Activated naive CD8-positive, alpha-beta T cell treated with anti-CD3 and anti-CD28 coated beads, Interleukin-2, amount 50 U/mL, for 24 hours (primary cell): ENCODE results near the gene LDLRAD3.

Experiments
- ATAC-seq: fragments of 150-1000 bp; cut with Tn5 transposase; one replicate; pipeline ENCODE4 v1.10.0; 2021
- DNase-seq: peaks from one replicate; pipeline ENCODE4 v3.0.0; 2021
- H3K27ac Mint-ChIP-seq: one replicate; pipeline ENCODE4 v1.8.0; 2021; ENCODE audit warnings: mild to moderate bottlenecking, mixed read lengths
- H3K27me3 Mint-ChIP-seq: one replicate; pipeline ENCODE4 v1.8.0; 2021; ENCODE audit warnings: mixed read lengths
- H3K36me3 Mint-ChIP-seq: one replicate; pipeline ENCODE4 v1.8.0; 2021; ENCODE audit warnings: low read depth, mixed read lengths
- H3K4me1 Mint-ChIP-seq: one replicate; pipeline ENCODE4 v1.8.0; 2021; ENCODE audit warnings: mixed read lengths
- H3K4me3 Mint-ChIP-seq: one replicate; pipeline ENCODE4 v1.8.0; 2021; ENCODE audit warnings: mild to moderate bottlenecking, moderate library complexity, mixed read lengths
- H3K9me3 Mint-ChIP-seq: one replicate; pipeline ENCODE4 v1.8.0; 2021; ENCODE audit warnings: mixed read lengths

The LDLRAD3 gene

DNA sequence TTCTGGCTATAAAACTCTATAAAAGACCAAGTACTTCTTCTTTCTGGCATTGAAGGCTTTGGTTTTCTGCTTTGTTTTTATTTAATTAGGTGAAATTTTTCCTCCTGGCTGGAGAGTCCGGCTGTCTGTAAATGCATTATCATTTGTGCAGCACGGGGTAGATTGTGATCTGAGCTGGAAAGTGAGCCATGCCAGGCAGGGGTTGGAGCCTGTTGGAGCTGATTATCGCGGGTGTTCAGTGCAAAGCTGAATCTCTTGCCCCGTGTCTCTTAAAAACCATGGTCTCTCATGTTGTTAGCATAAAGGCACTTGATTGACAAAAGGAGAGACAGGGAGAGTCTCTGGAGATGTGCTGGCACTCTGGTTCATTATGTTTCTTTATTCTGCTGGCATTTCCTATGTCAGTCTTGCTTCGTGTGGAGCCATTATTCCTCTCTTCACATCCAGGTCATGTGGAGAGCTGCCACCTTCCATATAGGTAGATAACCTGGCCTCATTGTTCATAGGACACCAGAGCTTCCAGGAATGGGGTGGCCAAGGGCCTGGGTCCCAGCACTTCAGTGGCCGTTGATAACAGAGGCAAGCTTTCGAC is 75.2 kb downstream of the LDLRAD3 start:
- Mint-ChIP-seq H3K4me1 (no peaks in the 10 kb centered on the region), H3K27me3 (no peaks in the 10 kb centered on the region), H3K9me3 (no peaks in the 10 kb centered on the region)

DNA sequence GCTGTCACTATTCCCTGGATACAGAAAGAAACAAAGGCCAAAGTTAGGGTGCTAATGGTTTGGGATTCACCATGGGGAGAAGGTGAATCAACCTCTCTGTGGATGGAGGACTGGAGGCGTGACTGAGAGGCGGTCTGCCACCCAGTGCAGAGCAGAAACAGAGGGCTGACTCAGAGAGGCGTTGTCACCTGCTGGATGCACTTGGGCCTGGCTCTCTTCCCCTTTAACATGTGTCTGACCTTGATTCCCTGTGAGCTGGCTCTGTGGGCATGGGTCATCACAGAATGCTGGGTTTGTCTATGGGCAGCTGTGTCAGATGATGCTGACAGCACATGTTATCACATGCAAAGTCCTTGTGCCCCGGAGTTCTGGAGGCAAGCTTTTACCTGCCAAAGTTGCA is 75.9 kb downstream of the LDLRAD3 start:
- no peaks in the 10 kb centered on the region for H3K4me1 Mint-ChIP-seq
- no peak for DNase-seq
- no peak overlapping the region for H3K27ac Mint-ChIP-seq
- no peaks in the 10 kb centered on the region for H3K36me3 Mint-ChIP-seq
- no peaks in the 10 kb centered on the region for H3K27me3 Mint-ChIP-seq
- ATAC-seq, result no peak
- H3K4me3 Mint-ChIP-seq, result no peak overlapping the region
- no peaks in the 10 kb centered on the region for H3K9me3 Mint-ChIP-seq

More for the DNA sequence above, 75.2 kb downstream of the LDLRAD3 start:
- Mint-ChIP-seq H3K4me3 (no peak overlapping the region), H3K36me3 (no peaks in the 10 kb centered on the region), H3K27ac (no peak overlapping the region)
- DNase-seq, result no peak
- no peak for ATAC-seq

DNA sequence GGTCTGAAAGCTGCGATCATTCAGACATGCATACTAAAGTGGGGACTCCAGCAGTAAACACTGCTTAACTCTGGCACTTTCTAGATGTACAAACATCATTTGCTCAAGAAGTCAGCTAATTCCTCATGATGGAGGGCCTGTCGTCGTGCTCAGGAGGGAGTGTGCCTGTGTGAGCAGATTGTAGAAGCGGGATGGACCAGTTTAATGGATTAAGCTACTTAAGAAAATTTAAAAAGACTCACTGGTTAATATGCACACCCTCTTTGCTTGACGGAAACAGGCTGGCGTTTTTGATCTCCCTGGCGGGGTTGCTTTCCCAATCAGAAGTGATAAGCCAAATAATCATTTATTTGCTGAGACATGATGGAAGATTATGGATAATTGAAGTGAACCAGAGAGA is 79.0 kb downstream of the LDLRAD3 start:
- no peaks in the 10 kb centered on the region for H3K36me3 Mint-ChIP-seq
- no peaks in the 10 kb centered on the region for H3K27me3 Mint-ChIP-seq
- no peak for DNase-seq
- no peaks in the 10 kb centered on the region for H3K9me3 Mint-ChIP-seq
- no peak overlapping the region for H3K4me3 Mint-ChIP-seq
- ATAC-seq, result no peak
- no peaks in the 10 kb centered on the region for H3K4me1 Mint-ChIP-seq
- no peak overlapping the region for H3K27ac Mint-ChIP-seq

DNA sequence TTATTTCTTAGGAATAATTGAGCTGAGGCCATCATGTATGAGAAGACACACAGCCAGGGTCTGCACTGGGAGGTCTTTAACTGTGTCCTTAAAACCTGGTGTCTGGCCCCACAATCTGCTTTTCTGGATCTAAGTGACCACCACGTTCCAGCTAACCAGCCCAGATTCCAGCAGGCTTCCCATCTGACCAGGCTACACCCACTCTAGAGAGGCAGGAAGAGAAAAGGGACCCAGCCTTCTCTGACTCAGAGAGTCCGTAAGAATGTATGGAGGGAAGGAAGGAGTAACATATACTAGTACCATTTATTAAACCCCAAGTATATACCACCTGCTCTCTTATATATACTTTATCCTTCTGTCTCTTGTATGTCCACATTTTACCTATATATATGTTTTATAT is 80.1 kb downstream of the LDLRAD3 start:
- Mint-ChIP-seq H3K9me3 (no peaks in the 10 kb centered on the region), H3K27ac (no peak overlapping the region), H3K27me3 (no peaks in the 10 kb centered on the region), H3K36me3 (no peaks in the 10 kb centered on the region), H3K4me3 (no peak overlapping the region), H3K4me1 (no peaks in the 10 kb centered on the region)
- no peak for ATAC-seq
- DNase-seq, result no peak

DNA sequence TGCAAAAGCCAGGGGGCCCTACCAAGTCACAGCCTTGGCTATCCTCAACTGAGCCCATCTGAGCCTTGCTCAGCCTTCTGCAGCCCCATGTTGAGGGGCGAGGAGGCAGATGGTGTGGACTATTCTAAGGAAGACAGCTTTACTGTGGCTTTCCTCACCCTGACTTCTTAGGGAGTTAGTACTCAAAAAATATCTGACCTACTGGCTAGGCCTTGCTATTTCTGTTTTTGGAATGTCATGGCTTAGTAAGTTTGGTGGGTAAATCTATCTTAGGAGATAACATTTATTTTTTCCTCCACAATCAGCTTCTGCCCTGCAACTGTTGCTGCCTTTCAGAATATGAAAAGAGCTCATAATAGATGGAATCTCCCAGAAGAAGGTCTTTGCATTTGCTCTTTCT is 80.9 kb downstream of the LDLRAD3 start:
- Mint-ChIP-seq H3K27me3 (no peaks in the 10 kb centered on the region), H3K4me3 (no peak overlapping the region), H3K4me1 (no peaks in the 10 kb centered on the region), H3K27ac (no peak overlapping the region), H3K9me3 (no peaks in the 10 kb centered on the region), H3K36me3 (no peaks in the 10 kb centered on the region)
- DNase-seq, result no peak
- ATAC-seq, result no peak

DNA sequence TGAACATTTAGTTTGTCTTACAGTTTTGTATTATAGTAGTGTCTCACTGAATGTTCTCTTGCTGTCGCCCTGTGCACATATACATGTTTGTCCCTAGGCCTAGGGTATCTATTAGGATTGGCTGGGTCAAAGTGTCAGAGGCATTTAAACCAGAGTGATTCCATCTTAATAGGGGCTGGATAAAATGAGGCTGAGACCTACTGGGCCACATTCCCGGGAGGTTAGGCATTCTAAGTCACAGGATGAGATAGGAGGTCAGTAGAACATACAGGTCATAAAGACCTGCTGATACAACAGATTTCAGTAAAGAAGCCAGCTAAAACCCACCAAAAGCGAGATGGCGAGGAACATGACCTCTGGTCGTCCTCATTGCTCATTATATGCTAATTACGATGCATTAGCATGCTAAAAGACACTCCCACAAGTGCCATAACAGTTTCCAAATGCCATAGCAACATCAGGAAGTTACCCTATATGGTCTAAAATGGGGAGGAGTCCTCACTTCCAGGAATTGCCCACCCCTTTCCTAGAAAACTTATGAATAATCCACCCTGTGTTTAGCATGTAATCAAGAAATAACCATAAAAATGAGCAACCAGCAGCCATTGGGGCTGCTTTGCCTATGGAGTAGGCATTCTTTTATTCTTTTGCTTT is 82.6 kb downstream of the LDLRAD3 start:
- Mint-ChIP-seq H3K9me3 (no peaks in the 10 kb centered on the region), H3K27me3 (no peaks in the 10 kb centered on the region), H3K27ac (no peak overlapping the region), H3K36me3 (no peaks in the 10 kb centered on the region), H3K4me1 (no peaks in the 10 kb centered on the region), H3K4me3 (no peak overlapping the region)
- ATAC-seq (no peak), DNase-seq (no peak)

DNA sequence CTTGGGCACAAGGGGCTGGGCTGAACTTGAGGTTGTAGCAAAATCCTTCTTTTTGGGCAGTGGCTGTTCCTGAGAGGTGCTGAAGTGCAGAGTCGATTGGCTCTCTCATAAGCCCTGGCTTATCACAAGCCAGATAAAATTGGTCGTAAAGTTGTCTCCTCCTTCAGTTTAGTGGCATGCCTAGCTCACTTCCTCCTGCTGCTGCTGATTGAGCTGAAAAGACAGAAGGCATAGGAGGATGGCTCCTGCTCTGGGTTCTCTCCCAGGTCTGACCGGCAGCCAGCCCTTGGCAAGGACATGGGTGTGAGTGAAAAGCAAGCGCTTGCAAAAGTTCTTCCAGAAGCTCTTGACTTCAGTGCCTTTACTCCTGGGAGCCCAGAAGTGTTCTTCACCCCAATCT is 83.9 kb downstream of the LDLRAD3 start:
- Mint-ChIP-seq H3K9me3 (no peaks in the 10 kb centered on the region), H3K4me1 (no peaks in the 10 kb centered on the region), H3K27me3 (no peaks in the 10 kb centered on the region), H3K36me3 (no peaks in the 10 kb centered on the region), H3K4me3 (no peak overlapping the region), H3K27ac (no peak overlapping the region)
- ATAC-seq (no peak), DNase-seq (no peak)

DNA sequence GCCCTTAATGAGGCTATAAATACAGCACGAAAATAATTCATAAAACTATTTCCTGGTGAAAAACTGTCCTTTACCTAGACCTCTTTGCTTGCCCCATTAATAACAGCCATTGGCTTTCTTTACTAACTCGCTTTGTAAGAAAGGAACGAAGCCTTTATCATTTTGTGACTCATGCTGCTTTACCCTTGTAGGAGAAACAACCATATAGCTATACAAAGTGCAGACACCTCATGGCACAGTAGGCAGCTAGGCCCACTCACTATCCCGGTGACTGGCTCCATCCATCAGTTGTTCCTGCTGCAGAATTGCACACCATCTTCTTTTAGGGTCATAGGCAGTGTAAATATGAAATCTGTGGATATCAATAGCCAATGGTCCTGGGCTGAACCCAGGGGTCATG is 85.8 kb downstream of the LDLRAD3 start:
- no peak for DNase-seq
- Mint-ChIP-seq H3K9me3 (no peaks in the 10 kb centered on the region), H3K4me1 (no peaks in the 10 kb centered on the region), H3K27me3 (no peaks in the 10 kb centered on the region), H3K27ac (no peak overlapping the region), H3K4me3 (no peak overlapping the region), H3K36me3 (no peaks in the 10 kb centered on the region)
- no peak for ATAC-seq

DNA sequence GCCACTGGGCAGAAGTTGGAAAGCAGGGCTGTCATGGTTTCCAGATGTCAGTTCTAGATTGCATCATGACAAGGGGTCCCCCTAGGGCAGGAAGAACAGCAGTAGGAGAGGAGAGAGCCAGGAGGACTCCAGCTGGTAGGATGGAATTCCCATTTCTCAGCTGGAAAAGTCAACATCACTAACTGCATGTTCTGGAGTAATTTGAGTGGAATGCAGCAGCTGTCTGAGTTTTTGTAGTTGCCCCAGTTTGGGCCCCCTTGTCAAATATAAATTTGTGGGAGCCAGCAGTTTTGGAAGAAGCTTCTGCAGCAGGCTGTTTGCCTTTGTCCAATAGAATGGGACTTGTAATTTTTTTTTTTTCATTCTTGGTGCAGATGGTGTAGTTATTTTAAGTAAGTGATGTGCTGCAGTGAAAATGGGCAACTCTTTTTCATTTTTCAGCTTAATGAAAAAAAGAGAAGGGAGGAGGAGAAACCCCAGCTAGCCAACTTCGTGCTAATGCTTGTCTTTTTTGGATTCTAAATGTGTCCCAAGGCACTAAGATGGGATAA is 86.9 kb downstream of the LDLRAD3 start:
- H3K27me3 Mint-ChIP-seq, result no peaks in the 10 kb centered on the region
- DNase-seq, result no peak
- H3K27ac Mint-ChIP-seq, result no peak overlapping the region

DNA sequence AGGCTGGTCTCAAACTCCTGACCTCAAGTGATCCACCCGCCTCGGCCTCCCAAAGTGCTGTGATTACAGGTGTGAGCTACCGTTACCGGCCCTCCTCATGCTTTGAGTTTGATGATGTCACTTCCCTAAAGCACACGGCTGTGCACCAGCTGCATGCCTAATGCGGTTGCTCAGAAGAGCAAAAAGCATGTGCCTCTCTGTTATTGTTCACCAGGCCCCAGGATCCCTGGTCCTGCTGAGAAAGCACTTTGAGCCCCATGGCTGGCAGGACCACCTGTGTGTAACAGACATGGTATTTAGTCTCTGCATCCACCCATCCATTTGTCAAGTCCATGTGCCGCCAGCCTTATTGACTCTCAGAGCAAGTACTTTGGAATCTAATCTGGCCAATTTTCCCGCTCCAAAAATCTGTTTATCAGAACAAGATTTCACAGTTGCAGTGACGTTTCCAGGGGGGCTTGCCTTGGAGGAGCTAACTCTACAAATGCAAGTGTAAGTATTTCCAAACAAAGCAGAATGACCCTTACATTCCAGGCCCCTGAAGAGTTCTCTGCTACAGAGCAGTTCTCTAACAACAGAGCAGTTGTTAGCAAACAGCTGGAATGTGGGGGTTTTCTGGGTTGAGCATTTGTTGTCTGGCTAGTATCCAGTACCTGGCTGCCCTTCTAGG is 89.4 kb downstream of the LDLRAD3 start:
- no peak overlapping the region for H3K27ac Mint-ChIP-seq
- ATAC-seq (no peak), DNase-seq (no peak)
- no peaks in the 10 kb centered on the region for H3K27me3 Mint-ChIP-seq
- no peak overlapping the region for H3K4me3 Mint-ChIP-seq
- H3K4me1 Mint-ChIP-seq, result no peaks in the 10 kb centered on the region
- no peaks in the 10 kb centered on the region for H3K36me3 Mint-ChIP-seq
- H3K9me3 Mint-ChIP-seq, result no peaks in the 10 kb centered on the region

More for the DNA sequence above, 86.9 kb downstream of the LDLRAD3 start:
- H3K4me3 Mint-ChIP-seq, result no peak overlapping the region
- no peaks in the 10 kb centered on the region for H3K4me1 Mint-ChIP-seq
- ATAC-seq, result no peak
- no peaks in the 10 kb centered on the region for H3K36me3 Mint-ChIP-seq
- H3K9me3 Mint-ChIP-seq, result no peaks in the 10 kb centered on the region

DNA sequence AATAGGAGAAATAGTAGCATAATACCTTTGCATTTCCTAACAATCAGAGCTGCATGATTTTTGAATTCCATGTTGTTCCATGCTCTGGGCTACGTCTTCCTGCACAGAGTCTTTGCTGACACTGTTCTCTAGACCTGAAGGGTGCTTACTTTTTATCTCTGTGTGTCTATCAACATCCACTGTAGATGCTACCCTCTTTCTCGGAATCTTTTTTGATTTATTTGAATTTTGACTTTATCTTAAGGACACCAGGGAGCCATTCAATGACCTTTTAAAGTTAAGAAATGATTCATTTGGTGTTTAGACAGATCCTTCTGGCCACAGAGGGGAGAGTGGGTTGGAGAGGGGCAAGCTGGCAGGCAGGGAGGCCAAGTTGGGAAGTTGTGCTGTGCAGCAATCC is 90.1 kb downstream of the LDLRAD3 start:
- Mint-ChIP-seq H3K4me3 (no peak overlapping the region), H3K36me3 (no peaks in the 10 kb centered on the region), H3K4me1 (no peaks in the 10 kb centered on the region), H3K9me3 (no peaks in the 10 kb centered on the region), H3K27me3 (no peaks in the 10 kb centered on the region), H3K27ac (no peak overlapping the region)
- DNase-seq (no peak), ATAC-seq (no peak)

DNA sequence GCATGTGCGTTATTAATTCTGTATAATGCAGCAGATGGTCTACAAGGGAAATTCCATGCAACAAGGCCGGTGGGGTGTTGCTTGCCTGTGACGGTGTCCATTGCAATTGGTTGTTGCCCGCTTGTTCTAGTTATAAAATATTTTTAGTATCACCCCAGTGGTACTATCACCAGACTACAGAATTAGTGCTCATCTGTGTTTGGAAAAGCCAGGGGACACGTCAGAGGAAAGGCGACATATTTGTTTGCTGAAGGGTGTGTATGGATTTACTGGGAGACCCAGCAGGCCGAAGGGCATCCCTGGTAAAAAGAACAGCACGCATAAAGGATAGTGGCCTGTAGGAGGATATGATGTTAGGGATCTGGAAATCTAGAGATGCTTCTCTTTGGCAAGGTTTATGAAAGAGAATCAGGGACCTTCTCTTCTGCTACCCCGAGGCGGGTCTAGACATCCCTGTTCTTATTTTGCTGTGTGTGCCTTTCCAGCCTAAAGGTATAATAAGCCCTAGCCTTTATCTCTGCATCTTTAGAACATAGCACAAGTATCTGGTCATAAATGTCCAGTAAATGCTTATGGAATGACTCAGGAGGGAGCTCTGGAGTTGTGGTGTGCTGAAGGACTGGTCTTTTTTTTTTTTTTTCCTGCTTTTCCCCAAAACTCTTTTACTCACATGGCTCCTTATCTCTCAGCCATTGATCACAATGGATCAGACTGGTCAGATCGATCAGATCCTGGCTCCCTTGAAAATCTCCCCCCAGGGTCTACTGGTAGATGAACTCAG is 90.9 kb downstream of the LDLRAD3 start:
- Mint-ChIP-seq H3K27ac (no peak overlapping the region), H3K27me3 (no peaks in the 10 kb centered on the region), H3K36me3 (no peaks in the 10 kb centered on the region), H3K4me1 (no peaks in the 10 kb centered on the region), H3K4me3 (no peak overlapping the region), H3K9me3 (no peaks in the 10 kb centered on the region)
- ATAC-seq (no peak), DNase-seq (no peak)

DNA sequence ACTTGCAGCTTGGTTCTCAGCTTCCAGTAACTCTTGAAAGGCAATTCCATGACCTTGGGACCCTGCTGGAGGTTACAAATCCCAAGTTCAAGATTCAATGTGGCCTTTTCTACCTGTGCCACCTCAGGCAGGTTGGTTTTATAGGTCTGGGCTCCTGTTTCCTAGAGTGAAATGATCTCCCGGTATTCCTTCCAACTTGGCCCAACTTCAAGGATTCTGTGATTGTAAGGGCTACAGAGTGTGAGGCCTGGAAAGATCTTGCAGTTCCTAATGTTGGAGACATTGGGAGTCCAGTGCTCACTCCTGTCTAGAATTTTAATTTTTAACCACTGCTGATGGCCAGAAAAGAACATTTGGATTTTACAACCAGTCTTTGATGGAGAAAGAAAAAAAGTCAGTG is 91.6 kb downstream of the LDLRAD3 start:
- Mint-ChIP-seq H3K27ac (no peak overlapping the region), H3K36me3 (no peaks in the 10 kb centered on the region), H3K9me3 (no peaks in the 10 kb centered on the region), H3K4me3 (no peak overlapping the region), H3K27me3 (no peaks in the 10 kb centered on the region), H3K4me1 (no peaks in the 10 kb centered on the region)
- ATAC-seq, result no peak
- DNase-seq, result no peak

DNA sequence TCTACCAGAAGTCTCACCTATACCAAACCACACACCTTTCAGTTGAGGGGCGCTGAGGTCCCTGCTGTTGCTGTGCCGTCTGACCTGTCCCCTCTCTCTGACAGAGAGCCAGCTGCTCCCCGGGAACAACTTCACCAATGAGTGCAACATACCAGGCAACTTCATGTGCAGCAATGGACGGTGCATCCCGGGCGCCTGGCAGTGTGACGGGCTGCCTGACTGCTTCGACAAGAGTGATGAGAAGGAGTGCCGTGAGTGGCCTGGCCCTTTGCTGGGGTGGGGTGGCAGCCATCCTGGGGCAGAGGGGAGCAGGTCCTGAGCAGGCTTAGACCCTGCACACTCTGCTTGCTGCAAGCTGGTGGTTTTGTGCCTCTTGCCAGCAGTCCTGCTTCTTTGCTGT is 92.1 kb downstream of the LDLRAD3 start:
- ATAC-seq (no peak), DNase-seq (no peak)
- no peaks in the 10 kb centered on the region for H3K27me3 Mint-ChIP-seq
- no peak overlapping the region for H3K4me3 Mint-ChIP-seq
- no peaks in the 10 kb centered on the region for H3K36me3 Mint-ChIP-seq
- no peaks in the 10 kb centered on the region for H3K9me3 Mint-ChIP-seq
- H3K4me1 Mint-ChIP-seq, result no peaks in the 10 kb centered on the region
- no peak overlapping the region for H3K27ac Mint-ChIP-seq

DNA sequence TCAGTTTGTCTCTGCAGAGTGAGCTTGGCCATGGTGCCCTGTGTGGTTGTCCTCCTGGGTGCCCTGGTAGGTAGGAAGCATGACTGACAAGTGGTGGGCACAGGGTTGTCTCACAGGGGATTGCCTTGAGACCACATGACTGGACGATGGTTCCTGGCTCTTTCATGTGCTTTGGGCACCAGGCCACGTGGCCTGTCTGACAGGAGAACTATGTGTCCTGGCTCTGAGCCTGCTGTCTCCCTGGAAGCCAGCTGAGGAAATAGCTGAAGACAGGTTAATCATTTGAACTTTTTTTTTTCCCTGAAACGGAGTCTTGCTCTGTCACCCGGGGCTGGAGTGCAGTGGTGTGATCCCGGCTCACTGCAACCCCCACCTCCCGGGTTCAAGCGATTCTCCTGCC is 93.2 kb downstream of the LDLRAD3 start:
- H3K36me3 Mint-ChIP-seq, result no peaks in the 10 kb centered on the region
- H3K27me3 Mint-ChIP-seq, result no peaks in the 10 kb centered on the region
- no peaks in the 10 kb centered on the region for H3K9me3 Mint-ChIP-seq
- DNase-seq (no peak), ATAC-seq (no peak)
- no peaks in the 10 kb centered on the region for H3K4me1 Mint-ChIP-seq
- H3K4me3 Mint-ChIP-seq, result no peak overlapping the region
- no peak overlapping the region for H3K27ac Mint-ChIP-seq
